HT-29 (cell line): Measurements from ENCODE around the gene PTPN2. TPM values are rescaled to one million over a fixed set of nuclear protein-coding genes. Genes with fewer than 3 reads are reported as not detected.

Experiments
- DNase-seq: peaks from one replicate; pipeline ENCODE4 v3.0.0-alpha.2; 2015; ENCODE audit warnings: low spot score
- small RNA-seq: library from RNA; depleted of rRNA; stranded (forward); fragments of <200 nt; gene quantifications from one replicate; pipeline ENCODE3, GENCODE V24; 2014
- total RNA-seq: library from RNA; depleted of rRNA; stranded (reverse); fragments of >200 nt; shearing (Covaris generic); gene quantifications from 2 replicates; pipeline ENCODE4 v1.2.3, GENCODE V29; 2014; rRNA removed

The PTPN2 gene
- total RNA-seq, 1 experiment from 2014 or later, result 27.7 TPM

DNA sequence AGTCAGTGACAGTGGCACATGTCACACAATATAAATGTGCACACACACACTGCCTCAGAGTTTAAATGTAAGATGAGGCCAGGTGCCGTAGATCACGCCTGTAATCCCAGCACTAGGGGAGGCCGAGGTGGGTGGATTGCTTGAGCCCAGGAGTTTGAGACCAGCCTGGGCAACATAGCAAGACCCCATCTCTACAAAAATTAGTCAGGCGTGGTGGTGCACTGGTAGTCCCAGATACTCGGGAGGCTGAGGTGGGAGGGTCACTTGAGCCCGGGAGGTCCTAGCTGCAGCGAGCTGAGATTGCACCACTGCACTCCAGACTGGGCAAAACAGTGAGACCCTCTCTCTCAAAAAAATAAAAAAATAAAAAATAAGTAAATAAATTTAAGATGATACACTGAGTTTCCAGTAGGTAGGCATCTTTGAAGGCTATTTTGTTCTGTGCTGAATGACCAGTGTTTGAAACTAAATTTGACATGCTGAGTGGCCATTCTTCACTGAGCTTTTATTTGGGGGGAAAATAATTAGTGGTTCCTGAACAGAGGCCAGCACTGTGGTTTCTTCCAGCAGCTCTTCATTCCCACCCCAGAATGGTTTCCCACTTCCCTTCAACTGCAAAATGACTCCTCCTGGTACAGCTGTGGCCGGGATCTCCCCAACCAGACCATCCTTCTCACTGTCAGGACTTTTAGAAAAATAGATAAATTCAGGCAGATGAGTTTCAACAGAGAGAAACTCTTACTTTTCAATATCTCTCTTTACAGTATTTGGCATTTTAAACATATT, 136.3 kb downstream of the PTPN2 start:
- no peak for DNase-seq

DNA sequence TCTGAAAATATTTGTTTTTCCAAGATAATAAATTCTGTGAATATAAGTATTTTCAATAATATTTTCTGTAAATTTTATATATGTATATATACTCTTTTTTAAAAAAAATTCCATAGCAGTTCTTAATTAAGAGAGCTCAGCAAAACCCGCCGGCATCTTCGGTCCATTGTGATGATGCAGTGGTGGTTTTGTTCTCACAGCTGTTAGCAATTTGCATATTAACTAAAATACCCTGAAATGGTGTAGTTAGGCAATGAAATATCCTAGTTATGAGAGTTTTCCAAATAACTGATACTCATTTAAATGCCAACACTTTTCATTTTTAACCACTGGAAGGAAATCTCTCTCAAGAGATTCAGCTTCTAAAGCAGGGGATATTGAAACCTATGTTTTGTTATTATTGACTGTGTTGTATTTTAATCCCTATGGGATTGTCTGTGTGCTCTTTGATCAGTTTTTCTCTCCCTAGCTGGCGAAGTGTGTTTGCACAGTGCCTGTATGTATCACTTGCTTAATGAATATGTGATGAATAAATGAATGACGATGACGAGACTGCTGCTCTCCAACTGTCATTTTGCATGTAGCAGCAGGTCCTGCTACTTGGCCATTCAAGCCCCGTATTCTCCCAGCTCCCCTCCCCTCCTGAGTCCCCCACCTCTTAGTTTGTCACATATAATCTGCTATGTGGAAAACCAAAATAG, 138.8 kb downstream of the PTPN2 start:
- DNase-seq, result no peak

DNA sequence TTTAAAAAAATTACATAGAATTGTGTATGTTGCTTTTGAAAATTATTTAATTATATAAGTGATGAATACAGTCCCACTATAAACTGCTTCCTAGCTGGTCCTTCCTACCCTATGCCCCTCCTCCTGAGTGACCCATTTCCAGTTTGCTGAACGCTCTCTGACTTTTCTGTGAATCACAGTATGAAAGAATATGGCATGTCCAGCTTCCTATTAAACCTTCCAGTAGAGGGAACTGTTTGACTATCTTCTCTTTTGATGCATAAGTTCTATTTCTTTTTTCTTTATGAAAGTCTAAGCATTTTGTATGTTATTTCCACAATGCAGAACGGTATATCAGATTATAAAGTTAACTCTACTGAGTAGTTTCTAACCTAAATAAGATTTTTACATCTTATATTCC, 139.9 kb downstream of the PTPN2 start:
- peak; percentile 71 for DNase-seq

DNA sequence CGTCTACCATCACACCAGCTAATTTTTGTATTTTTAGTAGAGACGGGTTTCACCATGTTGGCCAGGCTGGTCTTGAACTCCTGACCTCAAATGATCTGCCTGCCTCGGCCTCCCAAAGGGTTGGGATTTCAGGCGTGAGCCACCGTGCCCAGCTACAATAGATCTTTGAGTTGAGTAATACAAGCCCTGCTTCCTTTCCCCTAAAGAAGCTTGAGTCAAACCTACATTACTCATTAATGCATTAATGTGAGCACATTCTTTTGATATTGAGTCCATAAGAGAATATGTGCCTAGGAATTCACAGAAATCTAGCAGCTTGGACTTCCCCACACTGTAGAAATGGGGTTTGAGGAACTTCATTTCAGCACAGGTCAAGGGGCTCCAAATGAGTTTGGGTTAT, 141.6 kb downstream of the PTPN2 start:
- DNase-seq, result no peak

Small RNAs within 50 kb of the gene (small RNA-seq; reads per million reads assigned to genes)
- gene RF00019, result not detected

Other genes starting within 250 kb of the PTPN2 start
- 2.5 and 3.2 TPM in 2 replicates for gene SPIRE1, start 226.1 kb downstream of the PTPN2 start, total RNA-seq
- 31.3 and 40.4 TPM in 2 replicates for gene CEP76, start 181.5 kb downstream of the PTPN2 start, total RNA-seq
- 55.7 and 84.8 TPM in 2 replicates for gene PSMG2, start 181.2 kb downstream of the PTPN2 start, total RNA-seq
- 62.5 and 79.2 TPM in 2 replicates for gene SEH1L, start 63.8 kb upstream of the PTPN2 start, total RNA-seq
- 21.4 and 22.0 TPM in 2 replicates for gene CEP192, start 107.1 kb upstream of the PTPN2 start, total RNA-seq